ENCODE results near the gene TBXA2R. TPM values are rescaled to one million over a fixed set of nuclear protein-coding genes. Genes with fewer than 3 reads are reported as not detected.

TBXA2R gene
- total and polyA plus RNA-seq, 2 of the 8 experiments (the other 6 are each of a cell fraction or from before 2014, with no cell fraction given), result 0.39 to 0.50 TPM

- POLR2A ChIA-PET (ENCODE audit: partially characterized antibody), result interaction anchor here (0.6 to 2.6 kb wide), 12 partner anchors 9 to 164 kb away, joined by 3 to 12 read pairs (median 3); partner anchors contain the start of genes HMG20B and MFSD12
- no peak overlapping the region for H2AFZ ChIP-seq (ENCODE audit: low read length)
- no peak overlapping the region for H4K5ac ChIP-seq (ENCODE audit: insufficient read length, low read depth, low read length)
- H3K9ac ChIP-seq (replicated peaks in 1 of 4; ENCODE audit: extremely low read depth in 1 of 4, low read depth in 3 of 4, low read length in 3 of 4), result no peak overlapping the region
- no peak overlapping the region for H3K14ac ChIP-seq (ENCODE audit: insufficient read length)
- H3K79me1 ChIP-seq (ENCODE audit: low read depth, low read length), result no peaks in the 10 kb centered on the region
- no peaks in the 10 kb centered on the region for H3K79me2 ChIP-seq (ENCODE audit: control insufficient read depth in 1 of 2, insufficient read depth in 2 of 2, low read length in 2 of 2)
- H2BK12ac ChIP-seq (ENCODE audit: low read depth, low read length), result no peak overlapping the region
- H2AK5ac ChIP-seq (ENCODE audit: low read depth, low read length), result no peak overlapping the region
- no peak overlapping the region for H2BK15ac ChIP-seq (ENCODE audit: low read length)
- H3K27ac ChIP-seq (ENCODE audit: low read depth, low read length), result no peak overlapping the region
- no peaks in the 10 kb centered on the region for H3K9me3 ChIP-seq (ENCODE audit: insufficient read depth in 2 of 2, low read depth in 1 of 2, low read length in 1 of 2)
- peaks cover 0 to 5% (median 1%) of the 10 kb centered on the region in 4 experiments; a peak in 2 of 8 replicates for H3K36me3 ChIP-seq (ENCODE audit: control insufficient read depth in 2 of 4, insufficient read depth in 4 of 4, low read length in 3 of 4)
- H3K18ac ChIP-seq (ENCODE audit: extremely low read depth, low read length), result no peak overlapping the region
- CTCF ChIA-PET (ENCODE audit: partially characterized antibody), result interaction anchor here (0.7 to 7.5 kb wide), 22 partner anchors 12 to 241 kb away, joined by 3 to 66 read pairs (median 4); partner anchors contain the start of genes GIPC3 and MFSD12
- no peak for DNase-seq (ENCODE audit: low read depth in 1 of 2, low spot score in 2 of 2)
- H2BK5ac ChIP-seq (ENCODE audit: low read depth, low read length), result no peak overlapping the region
- no peak overlapping the region for H3K4me2 ChIP-seq (ENCODE audit: insufficient read depth in 1 of 2, low read depth in 2 of 2, low read length in 2 of 2)
- no peak overlapping the region for H2BK20ac ChIP-seq (ENCODE audit: low read length)
- peaks cover 8 to 20% of the 10 kb centered on the region in 2 experiments for H4K20me1 ChIP-seq (replicated peaks in 1 of 2; ENCODE audit: control insufficient read depth in 1 of 2, insufficient read depth in 2 of 2, low read length in 2 of 2)
- H3K23me2 ChIP-seq (ENCODE audit: low read depth, low read length), result no peaks in the 10 kb centered on the region
- H2BK120ac ChIP-seq (replicated peaks; ENCODE audit: low read depth, low read length), result no peak overlapping the region
- no peaks in the 10 kb centered on the region for H3K27me3 ChIP-seq (replicated peaks in 1 of 4; ENCODE audit: control insufficient read depth in 3 of 4, extremely low read depth in 1 of 4, insufficient read depth in 3 of 4, low read length in 3 of 4)
- H4K91ac ChIP-seq (replicated peaks; ENCODE audit: insufficient read length, low read length), result no peak overlapping the region
- 83% methylated on average over 10 of the region's 10 CpGs; no CpG with 5 or more reads in 1 of the 2 experiments for WGBS, 2 experiments (ENCODE audit: extremely low coverage in 1 of 2, insufficient coverage in 1 of 2, insufficient read length in 1 of 2, insufficient replicate concordance in 2 of 2, low coverage in 1 of 2, low lambda C conversion rate in 2 of 2, missing lambda C conversion rate in 1 of 2)
- no peak overlapping the region; the same call in 1 of the 2 replicates for H4K8ac ChIP-seq (ENCODE audit: extremely low read depth, insufficient read depth, low read length)
- H3K56ac ChIP-seq (replicated peaks; ENCODE audit: insufficient read length, low read depth, low read length), result no peak overlapping the region
- H3K23ac ChIP-seq (ENCODE audit: insufficient read length), result no peak overlapping the region
- no peak overlapping the region for H3K4ac ChIP-seq (replicated peaks; ENCODE audit: insufficient read length, low read depth, low read length)
- no peak for FAIRE-seq
- no peaks in the 10 kb centered on the region for H3K4me1 ChIP-seq (replicated peaks in 1 of 4; ENCODE audit: control insufficient read depth in 3 of 4, insufficient read depth in 4 of 4, low read length in 3 of 4)
- no peak overlapping the region for H3K4me3 ChIP-seq (ENCODE audit: extremely low read depth in 1 of 4, insufficient read depth in 2 of 4, low read depth in 3 of 4, low read length in 4 of 4)
- no peak for TF ChIP-seq CHD1 (IDR thresholded peaks at IDR 0.05; ENCODE audit: low read depth, low read length)
These were observed 61.0 kb downstream of the TBXA2R start for GRCh38 chr19:3545669-3546034.
